Measurements from ENCODE around the gene ZFYVE26. TPM values are rescaled to one million over a fixed set of nuclear protein-coding genes. Genes with fewer than 3 reads are reported as not detected.

Gene ZFYVE26

DNA sequence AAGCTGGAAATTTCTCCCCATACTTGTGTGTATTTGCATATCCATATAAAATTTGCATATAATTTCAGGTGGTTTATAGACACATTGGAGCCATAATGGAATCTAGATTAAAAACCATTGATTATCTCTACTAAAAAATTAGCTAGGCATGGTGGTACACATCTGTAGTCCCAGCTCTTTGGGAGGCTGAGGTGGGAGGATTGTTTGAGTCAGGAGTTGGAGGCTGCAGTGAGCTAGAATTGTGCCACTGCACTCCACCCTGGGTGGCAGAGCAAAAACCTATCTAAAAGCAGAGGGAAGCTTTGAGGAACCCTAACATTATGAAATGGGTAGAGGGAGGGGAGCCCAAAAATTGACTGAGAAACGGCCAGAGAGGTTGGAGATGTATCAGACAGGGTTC is 118.2 kb downstream of the ZFYVE26 start:
- peaks cover 22% of the 10 kb centered on the region for H3K4me1 ChIP-seq (ENCODE audit: control insufficient read depth, insufficient read depth, low read length)
- H3K27me3 ChIP-seq (ENCODE audit: control insufficient read depth, insufficient read depth, low read length) = no peaks in the 10 kb centered on the region
- no peak overlapping the region for H3K4me2 ChIP-seq (ENCODE audit: low read length)
- no peak overlapping the region for H3K4me3 ChIP-seq (ENCODE audit: low read length)
- H3K9me3 ChIP-seq (replicated peaks; ENCODE audit: low read length) = no peaks in the 10 kb centered on the region
- H3K36me3 ChIP-seq (ENCODE audit: insufficient read depth, low read length) = no peaks in the 10 kb centered on the region
- no peak overlapping the region for H3K9ac ChIP-seq (ENCODE audit: low read depth, low read length)

DNA sequence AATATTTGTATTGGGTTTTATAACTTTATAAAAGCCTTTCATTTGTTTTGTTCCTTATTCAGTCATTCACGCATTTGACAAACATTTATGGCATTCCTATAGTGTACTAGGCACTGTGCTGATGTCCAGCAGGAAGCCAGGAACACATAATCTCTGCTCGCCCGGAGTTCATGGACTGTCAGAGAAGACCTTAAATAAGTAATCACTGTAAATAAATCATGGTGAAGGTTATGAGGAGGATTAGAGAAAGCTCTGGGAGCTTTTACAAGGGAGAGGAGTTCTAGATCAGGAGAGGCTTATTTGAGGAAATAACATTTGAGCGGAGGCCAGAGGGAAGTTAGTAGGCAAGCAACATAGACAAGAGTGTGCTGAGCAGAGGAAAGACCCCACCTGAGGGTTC is 119.4 kb downstream of the ZFYVE26 start:
- peaks cover 26% of the 10 kb centered on the region for H3K4me1 ChIP-seq (ENCODE audit: control insufficient read depth, insufficient read depth, low read length)
- no peaks in the 10 kb centered on the region for H3K27me3 ChIP-seq (ENCODE audit: control insufficient read depth, insufficient read depth, low read length)
- no peak overlapping the region for H3K4me2 ChIP-seq (ENCODE audit: low read length)
- peaks cover 5% of the 10 kb centered on the region for H3K36me3 ChIP-seq (ENCODE audit: insufficient read depth, low read length)
- H3K4me3 ChIP-seq (ENCODE audit: low read length) = no peak overlapping the region
- no peaks in the 10 kb centered on the region for H3K9me3 ChIP-seq (replicated peaks; ENCODE audit: low read length)
- no peak overlapping the region for H3K9ac ChIP-seq (ENCODE audit: low read depth, low read length)

Small RNA genes lying within 50 kb of the gene (small RNA-seq; reads per million reads assigned to genes)
- gene AL049779.3 (not detected), gene RN7SL369P (not detected)
